SK-N-SH treated with all-trans-retinoic acid at 6 μM for 48 hours (cell line): ENCODE results near the gene ELAVL1.

Experiments
- ATAC-seq: fragments of 200-7000 bp; cut with Tn5 transposase; 3 replicates; pipeline ENCODE4 v1.9.1; 2020; ENCODE audit warnings: mild to moderate bottlenecking, moderate library complexity
- ARNTL ChIP-seq: fragments of 450-650 bp; formaldehyde crosslinking; IDR thresholded peaks from 2 replicates; pipeline ENCODE4 v1.5.0; 2020; ENCODE audit warnings: low read depth, mild to moderate bottlenecking, moderate library complexity, borderline replicate concordance
- BACH2 ChIP-seq: fragments of 250-450 bp; sonication (Bioruptor Pico); IDR thresholded peaks from 2 replicates; pipeline ENCODE4 v1.9.0; 2021; ENCODE audit warnings: mild to moderate bottlenecking, borderline replicate concordance
- CSDC2 ChIP-seq: fragments of 250-450 bp; sonication (Bioruptor Pico); IDR thresholded peaks from 2 replicates; pipeline ENCODE4 v1.5.0; 2020; ENCODE audit warnings: mild to moderate bottlenecking, moderate library complexity
- ESRRG ChIP-seq: fragments of 250-450 bp; sonication (Bioruptor Pico); IDR thresholded peaks from 2 replicates; pipeline ENCODE4 v1.6.1; 2021; ENCODE audit warnings: mild to moderate bottlenecking
- GLIS3 ChIP-seq: fragments of 250-450 bp; sonication (Bioruptor Pico); IDR thresholded peaks from 2 replicates; pipeline ENCODE4 v1.5.0; 2020; ENCODE audit warnings: mild to moderate bottlenecking, moderate library complexity
- ISL1 ChIP-seq: fragments of 250-450 bp; sonication (Bioruptor Pico); IDR thresholded peaks from 2 replicates; pipeline ENCODE4 v2.1.2; 2022; ENCODE audit warnings: mild to moderate bottlenecking, moderate library complexity
- OSR1 ChIP-seq: fragments of 250-450 bp; sonication (Bioruptor Pico); IDR thresholded peaks from 2 replicates; pipeline ENCODE4 v1.8.0; 2022; ENCODE audit warnings: moderate library complexity, mild to moderate bottlenecking, inconsistent platforms
- PPARA ChIP-seq: fragments of 250-450 bp; sonication (Bioruptor Pico); IDR thresholded peaks from 2 replicates; pipeline ENCODE4 v1.5.0; 2020; ENCODE audit warnings: mild to moderate bottlenecking, borderline replicate concordance
- RARB ChIP-seq: fragments of 250-450 bp; sonication (Bioruptor Pico); IDR thresholded peaks from 2 replicates; pipeline ENCODE4 v1.8.0; 2021; ENCODE audit warnings: mild to moderate bottlenecking, moderate library complexity
- SNAI2 ChIP-seq: fragments of 250-450 bp; sonication (Bioruptor Pico); IDR thresholded peaks from 2 replicates; pipeline ENCODE4 v1.5.0; 2020; ENCODE audit warnings: mild to moderate bottlenecking, moderate library complexity
- TCF4 ChIP-seq: fragments of 250-450 bp; sonication (Bioruptor Pico); IDR thresholded peaks from 2 replicates; pipeline ENCODE4 v1.8.0; 2021; ENCODE audit warnings: mild to moderate bottlenecking, moderate library complexity, borderline replicate concordance
- TOX ChIP-seq: fragments of 250-450 bp; sonication (Bioruptor Pico); IDR thresholded peaks from 2 replicates; pipeline ENCODE4 v1.8.0; 2021; ENCODE audit warnings: mild to moderate bottlenecking, moderate library complexity, borderline replicate concordance
- ZC3H10 ChIP-seq: fragments of 250-450 bp; sonication (Bioruptor Pico); IDR thresholded peaks from 2 replicates; pipeline ENCODE4 v1.5.1; 2021; ENCODE audit warnings: mild to moderate bottlenecking, moderate library complexity
- ZFP3 ChIP-seq: fragments of 250-450 bp; sonication (Bioruptor Pico); IDR thresholded peaks from 2 replicates; pipeline ENCODE4 v1.5.0; 2020; ENCODE audit warnings: mild to moderate bottlenecking, moderate library complexity
- ZFP30 ChIP-seq: fragments of 450-650 bp; formaldehyde crosslinking; IDR thresholded peaks from 2 replicates; pipeline ENCODE4 v1.5.0; 2022; ENCODE audit warnings: mild to moderate bottlenecking, moderate library complexity
- ZNF565 ChIP-seq: fragments of 450-650 bp; formaldehyde crosslinking; conservative IDR thresholded peaks from 2 replicates; pipeline ENCODE4 v1.5.0; 2020; ENCODE audit warnings: low read depth, mild to moderate bottlenecking, moderate library complexity
- ZNF70 ChIP-seq: fragments of 450-650 bp; formaldehyde crosslinking; IDR thresholded peaks from 2 replicates; pipeline ENCODE4 v1.5.0; 2020; ENCODE audit warnings: mild to moderate bottlenecking, moderate library complexity
- ZNF8 ChIP-seq: fragments of 450-650 bp; formaldehyde crosslinking; IDR thresholded peaks from 2 replicates; pipeline ENCODE4 v1.5.0; 2020; ENCODE audit warnings: mild to moderate bottlenecking, moderate library complexity
- TF ChIP-seq, protein P1 (sequence below): fragments of 250-450 bp; sonication (Bioruptor Pico); IDR thresholded peaks from 2 replicates; pipeline ENCODE4 v1.5.0; 2020; ENCODE audit warnings: mild to moderate bottlenecking, moderate library complexity
- TF ChIP-seq, protein P2 (sequence below): fragments of 250-450 bp; sonication (Bioruptor Pico); IDR thresholded peaks from 2 replicates; pipeline ENCODE4 v1.8.0; 2021; ENCODE audit warnings: low read depth, mild to moderate bottlenecking, moderate library complexity, borderline replicate concordance
- TF ChIP-seq, protein P3 (sequence below): fragments of 250-450 bp; sonication (Bioruptor Pico); IDR thresholded peaks from 2 replicates; pipeline ENCODE4 v1.8.0; 2020; ENCODE audit warnings: mild to moderate bottlenecking, moderate library complexity, borderline replicate concordance
- TF ChIP-seq, protein P4 (sequence below): fragments of 250-450 bp; sonication (Bioruptor Pico); IDR thresholded peaks from 2 replicates; pipeline ENCODE4 v1.5.1; 2021; ENCODE audit warnings: mild to moderate bottlenecking, moderate library complexity
- TF ChIP-seq, protein P5 (sequence below): fragments of 250-450 bp; sonication (Bioruptor Pico); IDR thresholded peaks from 2 replicates; pipeline ENCODE4 v1.5.1; 2020; ENCODE audit warnings: low read depth, mild to moderate bottlenecking, moderate library complexity

The ELAVL1 gene

DNA sequence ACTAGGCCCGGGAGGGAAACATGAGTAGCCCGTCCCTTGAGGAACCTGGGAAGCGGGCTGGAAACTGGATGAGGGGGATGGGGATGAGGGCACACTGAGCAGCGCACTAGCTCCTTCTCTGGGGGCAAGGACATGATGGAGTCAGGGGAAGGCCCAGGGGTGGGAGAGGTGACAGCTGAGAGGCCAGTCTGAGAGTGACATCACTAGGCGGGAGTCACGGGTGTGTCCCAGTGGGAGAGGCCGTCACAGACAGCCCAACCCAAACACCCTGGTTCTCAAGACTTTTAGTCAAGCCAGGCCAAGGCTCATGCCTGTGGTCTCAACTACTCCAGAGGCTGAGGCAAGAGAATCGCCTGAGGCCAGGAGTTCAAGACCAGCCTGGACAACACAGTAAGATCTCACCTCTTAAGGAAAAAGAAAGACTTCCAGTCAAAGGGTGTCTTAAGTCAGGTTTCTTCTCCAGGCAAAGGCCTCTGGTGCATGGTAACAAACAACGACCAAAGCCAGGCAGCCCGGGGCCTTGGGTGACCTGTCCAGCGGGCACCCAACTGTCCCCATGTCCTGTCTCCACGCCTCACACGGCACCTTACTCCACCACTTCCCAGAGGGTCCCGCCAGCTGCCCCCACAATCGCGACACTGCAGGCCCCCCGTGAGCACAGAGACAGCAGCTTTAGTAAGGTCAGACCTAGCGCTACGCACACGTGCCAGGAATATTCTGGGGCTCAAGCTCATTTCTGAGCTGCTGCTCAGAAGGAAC, 36.5 kb downstream of the ELAVL1 start:
- TF ChIP-seq ZNF8 (no peak), ZNF70 (CRISPR knock-in tag) (no peak), ZFP3 (CRISPR knock-in tag) (no peak), ARNTL (CRISPR knock-in tag) (no peak), TCF4 (CRISPR knock-in tag) (no peak), OSR1 (CRISPR knock-in tag) (no peak), PPARA (no peak), ESRRG (CRISPR knock-in tag) (no peak), ZFP30 (no peak), ZNF565 (CRISPR knock-in tag) (no peak), RARB (no peak), CSDC2 (no peak), SNAI2 (CRISPR knock-in tag) (no peak), ZC3H10 (CRISPR knock-in tag) (no peak), GLIS3 (CRISPR knock-in tag) (no peak), ISL1 (CRISPR knock-in tag) (no peak)
- TF ChIP-seq, protein P1, sequence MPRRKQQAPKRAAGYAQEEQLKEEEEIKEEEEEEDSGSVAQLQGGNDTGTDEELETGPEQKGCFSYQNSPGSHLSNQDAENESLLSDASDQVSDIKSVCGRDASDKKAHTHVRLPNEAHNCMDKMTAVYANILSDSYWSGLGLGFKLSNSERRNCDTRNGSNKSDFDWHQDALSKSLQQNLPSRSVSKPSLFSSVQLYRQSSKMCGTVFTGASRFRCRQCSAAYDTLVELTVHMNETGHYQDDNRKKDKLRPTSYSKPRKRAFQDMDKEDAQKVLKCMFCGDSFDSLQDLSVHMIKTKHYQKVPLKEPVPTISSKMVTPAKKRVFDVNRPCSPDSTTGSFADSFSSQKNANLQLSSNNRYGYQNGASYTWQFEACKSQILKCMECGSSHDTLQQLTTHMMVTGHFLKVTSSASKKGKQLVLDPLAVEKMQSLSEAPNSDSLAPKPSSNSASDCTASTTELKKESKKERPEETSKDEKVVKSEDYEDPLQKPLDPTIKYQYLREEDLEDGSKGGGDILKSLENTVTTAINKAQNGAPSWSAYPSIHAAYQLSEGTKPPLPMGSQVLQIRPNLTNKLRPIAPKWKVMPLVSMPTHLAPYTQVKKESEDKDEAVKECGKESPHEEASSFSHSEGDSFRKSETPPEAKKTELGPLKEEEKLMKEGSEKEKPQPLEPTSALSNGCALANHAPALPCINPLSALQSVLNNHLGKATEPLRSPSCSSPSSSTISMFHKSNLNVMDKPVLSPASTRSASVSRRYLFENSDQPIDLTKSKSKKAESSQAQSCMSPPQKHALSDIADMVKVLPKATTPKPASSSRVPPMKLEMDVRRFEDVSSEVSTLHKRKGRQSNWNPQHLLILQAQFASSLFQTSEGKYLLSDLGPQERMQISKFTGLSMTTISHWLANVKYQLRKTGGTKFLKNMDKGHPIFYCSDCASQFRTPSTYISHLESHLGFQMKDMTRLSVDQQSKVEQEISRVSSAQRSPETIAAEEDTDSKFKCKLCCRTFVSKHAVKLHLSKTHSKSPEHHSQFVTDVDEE (CRISPR knock-in tag): no peak
- TF ChIP-seq, protein P2, sequence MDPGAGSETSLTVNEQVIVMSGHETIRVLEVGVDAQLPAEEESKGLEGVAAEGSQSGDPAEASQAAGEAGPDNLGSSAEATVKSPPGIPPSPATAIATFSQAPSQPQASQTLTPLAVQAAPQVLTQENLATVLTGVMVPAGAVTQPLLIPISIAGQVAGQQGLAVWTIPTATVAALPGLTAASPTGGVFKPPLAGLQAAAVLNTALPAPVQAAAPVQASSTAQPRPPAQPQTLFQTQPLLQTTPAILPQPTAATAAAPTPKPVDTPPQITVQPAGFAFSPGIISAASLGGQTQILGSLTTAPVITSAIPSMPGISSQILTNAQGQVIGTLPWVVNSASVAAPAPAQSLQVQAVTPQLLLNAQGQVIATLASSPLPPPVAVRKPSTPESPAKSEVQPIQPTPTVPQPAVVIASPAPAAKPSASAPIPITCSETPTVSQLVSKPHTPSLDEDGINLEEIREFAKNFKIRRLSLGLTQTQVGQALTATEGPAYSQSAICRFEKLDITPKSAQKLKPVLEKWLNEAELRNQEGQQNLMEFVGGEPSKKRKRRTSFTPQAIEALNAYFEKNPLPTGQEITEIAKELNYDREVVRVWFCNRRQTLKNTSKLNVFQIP (CRISPR knock-in tag): no peak
- TF ChIP-seq, protein P3, sequence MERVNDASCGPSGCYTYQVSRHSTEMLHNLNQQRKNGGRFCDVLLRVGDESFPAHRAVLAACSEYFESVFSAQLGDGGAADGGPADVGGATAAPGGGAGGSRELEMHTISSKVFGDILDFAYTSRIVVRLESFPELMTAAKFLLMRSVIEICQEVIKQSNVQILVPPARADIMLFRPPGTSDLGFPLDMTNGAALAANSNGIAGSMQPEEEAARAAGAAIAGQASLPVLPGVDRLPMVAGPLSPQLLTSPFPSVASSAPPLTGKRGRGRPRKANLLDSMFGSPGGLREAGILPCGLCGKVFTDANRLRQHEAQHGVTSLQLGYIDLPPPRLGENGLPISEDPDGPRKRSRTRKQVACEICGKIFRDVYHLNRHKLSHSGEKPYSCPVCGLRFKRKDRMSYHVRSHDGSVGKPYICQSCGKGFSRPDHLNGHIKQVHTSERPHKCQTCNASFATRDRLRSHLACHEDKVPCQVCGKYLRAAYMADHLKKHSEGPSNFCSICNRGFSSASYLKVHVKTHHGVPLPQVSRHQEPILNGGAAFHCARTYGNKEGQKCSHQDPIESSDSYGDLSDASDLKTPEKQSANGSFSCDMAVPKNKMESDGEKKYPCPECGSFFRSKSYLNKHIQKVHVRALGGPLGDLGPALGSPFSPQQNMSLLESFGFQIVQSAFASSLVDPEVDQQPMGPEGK (CRISPR knock-in tag): no peak
- ATAC-seq: no peak

DNA sequence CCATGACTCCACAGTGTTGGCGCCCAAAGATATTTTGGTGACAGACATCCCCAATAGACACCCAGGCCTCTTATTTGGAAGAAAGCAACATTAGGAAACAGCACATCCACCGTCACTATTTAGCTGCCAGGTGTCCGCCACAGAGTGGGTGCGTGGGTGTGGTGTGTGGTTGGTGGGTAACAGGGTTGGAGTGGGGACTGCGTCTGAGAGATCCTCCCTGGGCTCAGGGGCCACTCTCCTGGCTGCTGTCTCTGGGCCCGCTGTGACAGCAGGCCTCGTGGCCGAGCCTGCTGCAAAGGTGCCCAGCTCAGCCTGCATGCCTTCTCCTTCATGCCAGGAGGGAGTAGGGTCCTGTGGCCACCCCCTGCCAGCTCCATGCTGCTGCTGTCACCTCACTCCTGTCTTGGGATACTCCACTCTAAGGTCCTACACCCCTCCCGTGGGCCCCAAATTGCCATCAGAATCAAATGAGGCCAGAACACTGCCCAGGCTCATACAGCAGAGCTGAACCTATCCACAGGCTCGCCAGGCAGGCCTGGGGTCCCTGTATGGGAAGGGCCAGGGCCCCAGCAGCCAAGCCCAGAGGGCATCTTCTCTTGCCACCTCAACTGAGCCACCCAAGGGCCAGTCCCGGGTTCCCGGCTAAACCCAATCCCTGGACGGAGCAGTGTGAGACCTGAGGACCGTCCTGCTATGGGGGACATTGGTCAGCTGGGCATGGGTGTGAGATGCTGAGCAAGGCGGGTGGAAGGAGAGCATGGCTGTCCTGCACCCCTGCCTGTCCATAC, 37.2 kb downstream of the ELAVL1 start:
- TF ChIP-seq BACH2 (CRISPR knock-in tag): no peak
- no peak for TF ChIP-seq CSDC2
- no peak for TF ChIP-seq ZFP3 (CRISPR knock-in tag)
- TF ChIP-seq TOX (CRISPR knock-in tag): no peak
- TF ChIP-seq, protein P4, sequence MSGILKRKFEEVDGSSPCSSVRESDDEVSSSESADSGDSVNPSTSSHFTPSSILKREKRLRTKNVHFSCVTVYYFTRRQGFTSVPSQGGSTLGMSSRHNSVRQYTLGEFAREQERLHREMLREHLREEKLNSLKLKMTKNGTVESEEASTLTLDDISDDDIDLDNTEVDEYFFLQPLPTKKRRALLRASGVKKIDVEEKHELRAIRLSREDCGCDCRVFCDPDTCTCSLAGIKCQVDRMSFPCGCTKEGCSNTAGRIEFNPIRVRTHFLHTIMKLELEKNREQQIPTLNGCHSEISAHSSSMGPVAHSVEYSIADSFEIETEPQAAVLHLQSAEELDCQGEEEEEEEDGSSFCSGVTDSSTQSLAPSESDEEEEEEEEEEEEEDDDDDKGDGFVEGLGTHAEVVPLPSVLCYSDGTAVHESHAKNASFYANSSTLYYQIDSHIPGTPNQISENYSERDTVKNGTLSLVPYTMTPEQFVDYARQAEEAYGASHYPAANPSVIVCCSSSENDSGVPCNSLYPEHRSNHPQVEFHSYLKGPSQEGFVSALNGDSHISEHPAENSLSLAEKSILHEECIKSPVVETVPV (CRISPR knock-in tag): no peak
- TF ChIP-seq, protein P5, sequence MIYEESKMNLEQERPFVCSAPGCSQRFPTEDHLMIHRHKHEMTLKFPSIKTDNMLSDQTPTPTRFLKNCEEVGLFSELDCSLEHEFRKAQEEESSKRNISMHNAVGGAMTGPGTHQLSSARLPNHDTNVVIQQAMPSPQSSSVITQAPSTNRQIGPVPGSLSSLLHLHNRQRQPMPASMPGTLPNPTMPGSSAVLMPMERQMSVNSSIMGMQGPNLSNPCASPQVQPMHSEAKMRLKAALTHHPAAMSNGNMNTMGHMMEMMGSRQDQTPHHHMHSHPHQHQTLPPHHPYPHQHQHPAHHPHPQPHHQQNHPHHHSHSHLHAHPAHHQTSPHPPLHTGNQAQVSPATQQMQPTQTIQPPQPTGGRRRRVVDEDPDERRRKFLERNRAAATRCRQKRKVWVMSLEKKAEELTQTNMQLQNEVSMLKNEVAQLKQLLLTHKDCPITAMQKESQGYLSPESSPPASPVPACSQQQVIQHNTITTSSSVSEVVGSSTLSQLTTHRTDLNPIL (CRISPR knock-in tag): no peak
- no peak for TF ChIP-seq ESRRG (CRISPR knock-in tag)
- TF ChIP-seq ISL1 (CRISPR knock-in tag): no peak
- TF ChIP-seq, protein P2 (CRISPR knock-in tag): no peak
- TF ChIP-seq SNAI2 (CRISPR knock-in tag): no peak
- TF ChIP-seq ZFP30: no peak
- no peak for TF ChIP-seq ZNF70 (CRISPR knock-in tag)
- no peak for TF ChIP-seq PPARA
- TF ChIP-seq ARNTL (CRISPR knock-in tag): no peak
- no peak for TF ChIP-seq ZC3H10 (CRISPR knock-in tag)
- no peak for TF ChIP-seq TCF4 (CRISPR knock-in tag)
- no peak for ATAC-seq
